Calu3 (cell line): ENCODE measurements around the gene S100A10. TPM values are rescaled to one million over a fixed set of nuclear protein-coding genes. Genes with fewer than 3 reads are reported as not detected.

Source experiments
- BruUV-seq: library from RNA; stranded (reverse); fragments of 400-500 nt; replicated peaks from 2 replicates; lab custom pipeline; 2021; lab: Mats Ljungman, UMichigan
- CTCF ChIA-PET: fragments of 300-600 bp; sonication (Branson Sonifier 250); formaldehyde crosslinking; loops from one replicate; lab custom pipeline; 2022; ENCODE audit warnings: antibody characterized with exemption; lab: Charles Lee
- DNase-seq: peaks from one replicate; pipeline ENCODE4 v3.0.0; 2022
- H3K27ac Mint-ChIP-seq: one replicate; pipeline ENCODE4 v1.8.0; 2022; ENCODE audit warnings: mixed read lengths; ENCODE audit not compliant: unreplicated experiment
- H3K27me3 Mint-ChIP-seq: one replicate; pipeline ENCODE4 v1.8.0; 2022; ENCODE audit warnings: mixed read lengths; ENCODE audit not compliant: unreplicated experiment
- H3K36me3 Mint-ChIP-seq: one replicate; pipeline ENCODE4 v1.8.0; 2022; ENCODE audit warnings: mild to moderate bottlenecking, moderate library complexity, mixed read lengths; ENCODE audit not compliant: insufficient read depth, unreplicated experiment
- H3K4me1 Mint-ChIP-seq: one replicate; pipeline ENCODE4 v1.8.0; 2022; ENCODE audit warnings: mild to moderate bottlenecking, low read depth, mixed read lengths; ENCODE audit not compliant: unreplicated experiment
- H3K4me3 Mint-ChIP-seq: one replicate; pipeline ENCODE4 v1.8.0; 2022; ENCODE audit warnings: mild to moderate bottlenecking, low read depth, moderate library complexity, mixed read lengths; ENCODE audit not compliant: unreplicated experiment
- H3K9me3 Mint-ChIP-seq: one replicate; pipeline ENCODE4 v1.8.0; 2022; ENCODE audit warnings: low read depth, mixed read lengths; ENCODE audit not compliant: unreplicated experiment
- intact Hi-C: fragments of 100-400 bp; cut with micrococcal nuclease; formaldehyde crosslinking; loops from one replicate; pipeline ENCODE4 v1.10.0; 2022; ENCODE audit not compliant: unreplicated experiment
- total RNA-seq: library from RNA; stranded (reverse); gene quantifications from 2 replicates; pipeline ENCODE4 v1.2.3, GENCODE V29; 2022
- TF ChIP-seq, protein P1 (sequence below): fragments of 200-600 bp; IDR thresholded peaks from one replicate; pipeline ENCODE4 v1.8.0; 2022; ENCODE audit warnings: antibody characterized with exemption; ENCODE audit not compliant: unreplicated experiment

S100A10 gene
- total RNA-seq, 1 experiment from 2014 or later, result 882 TPM

DNA sequence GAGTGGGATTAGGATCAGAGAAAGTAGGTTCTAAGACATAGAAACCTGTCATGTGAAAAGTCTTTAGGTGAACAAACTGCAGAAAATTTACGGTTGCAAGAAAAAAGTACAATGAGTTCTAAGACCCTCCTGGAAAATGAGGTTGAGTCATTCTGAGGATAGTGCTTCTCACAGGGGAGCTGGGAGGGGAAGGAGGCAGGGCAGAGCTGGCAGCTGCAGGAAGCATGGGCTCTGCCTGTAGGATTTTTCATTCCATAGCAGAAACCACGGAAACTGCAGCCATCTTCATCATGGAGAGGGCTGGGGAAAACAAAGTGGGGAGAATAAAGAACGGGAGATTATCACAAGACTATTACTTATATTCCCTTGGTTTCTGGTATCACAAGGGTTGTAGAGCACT, 58.5 kb downstream of the S100A10 start:
- no peak for DNase-seq
- BruUV-seq, result no TSS peak
- intact Hi-C loops, result loop anchor here (2.0 to 5.0 kb wide), 3 partner anchors 30 to 252 kb away; no protein-coding TSS in a partner anchor
- Mint-ChIP-seq H3K4me3 (no peak overlapping the region), H3K27ac (no peak overlapping the region), H3K4me1 (peaks cover 28% of the 10 kb centered on the region), H3K36me3 (no peaks in the 10 kb centered on the region), H3K9me3 (no peaks in the 10 kb centered on the region), H3K27me3 (no peaks in the 10 kb centered on the region)
- TF ChIP-seq, protein P1, sequence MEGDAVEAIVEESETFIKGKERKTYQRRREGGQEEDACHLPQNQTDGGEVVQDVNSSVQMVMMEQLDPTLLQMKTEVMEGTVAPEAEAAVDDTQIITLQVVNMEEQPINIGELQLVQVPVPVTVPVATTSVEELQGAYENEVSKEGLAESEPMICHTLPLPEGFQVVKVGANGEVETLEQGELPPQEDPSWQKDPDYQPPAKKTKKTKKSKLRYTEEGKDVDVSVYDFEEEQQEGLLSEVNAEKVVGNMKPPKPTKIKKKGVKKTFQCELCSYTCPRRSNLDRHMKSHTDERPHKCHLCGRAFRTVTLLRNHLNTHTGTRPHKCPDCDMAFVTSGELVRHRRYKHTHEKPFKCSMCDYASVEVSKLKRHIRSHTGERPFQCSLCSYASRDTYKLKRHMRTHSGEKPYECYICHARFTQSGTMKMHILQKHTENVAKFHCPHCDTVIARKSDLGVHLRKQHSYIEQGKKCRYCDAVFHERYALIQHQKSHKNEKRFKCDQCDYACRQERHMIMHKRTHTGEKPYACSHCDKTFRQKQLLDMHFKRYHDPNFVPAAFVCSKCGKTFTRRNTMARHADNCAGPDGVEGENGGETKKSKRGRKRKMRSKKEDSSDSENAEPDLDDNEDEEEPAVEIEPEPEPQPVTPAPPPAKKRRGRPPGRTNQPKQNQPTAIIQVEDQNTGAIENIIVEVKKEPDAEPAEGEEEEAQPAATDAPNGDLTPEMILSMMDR, result no peak
- CTCF ChIA-PET, result interaction anchor here (0.6 to 6.7 kb wide), 9 partner anchors 9 to 99 kb away, joined by 3 to 90 read pairs (median 6); no protein-coding TSS in a partner anchor

DNA sequence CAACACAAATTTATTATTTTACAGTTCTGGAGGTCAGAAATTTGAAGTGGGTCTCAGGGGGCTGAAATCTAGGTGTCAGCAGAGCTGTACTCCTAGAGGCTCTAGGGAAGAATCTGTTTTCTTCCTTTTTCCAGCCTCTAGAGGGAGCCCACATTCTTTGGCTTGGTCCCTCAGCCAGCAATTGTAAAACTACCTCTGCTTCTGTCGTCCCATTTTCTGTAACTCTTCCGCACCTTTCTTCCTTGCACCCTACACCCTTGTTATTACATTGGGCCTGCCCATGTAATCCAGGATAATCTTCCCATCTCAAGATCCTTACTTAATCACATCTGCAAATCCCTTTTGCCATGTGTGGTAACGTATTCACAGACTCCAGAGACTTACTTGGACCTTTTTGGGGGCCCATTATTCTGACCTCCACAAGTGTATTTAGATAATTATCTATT, 59.6 kb downstream of the S100A10 start:
- CTCF ChIA-PET, result interaction anchor here (1.0 to 6.7 kb wide), 12 partner anchors 10 to 100 kb away, joined by 3 to 90 read pairs (median 6); partner anchors contain the start of gene THEM4
- peak; percentile 76 for DNase-seq

More for the DNA sequence above, 59.6 kb downstream of the S100A10 start:
- no peaks in the 10 kb centered on the region for H3K36me3 Mint-ChIP-seq
- TF ChIP-seq, protein P1, result peak; percentile 79
- H3K27ac Mint-ChIP-seq, result no peak overlapping the region
- no peak overlapping the region for H3K4me3 Mint-ChIP-seq
- no TSS peak for BruUV-seq
- H3K27me3 Mint-ChIP-seq, result no peaks in the 10 kb centered on the region
- no peaks in the 10 kb centered on the region for H3K9me3 Mint-ChIP-seq
- peaks cover 28% of the 10 kb centered on the region for H3K4me1 Mint-ChIP-seq
- intact Hi-C loops, result loop anchor here (1.0 to 2.0 kb wide), 3 partner anchors 31 to 67 kb away; no protein-coding TSS in a partner anchor

Other genes starting within 250 kb of the S100A10 start
- 106 and 118 TPM in 2 replicates for gene MRPL9, start 230.4 kb downstream of the S100A10 start, total RNA-seq
- gene TDRKH, start 203.4 kb downstream of the S100A10 start, total RNA-seq, result 20.2 and 25.7 TPM in 2 replicates
- gene LINGO4, start 188.4 kb downstream of the S100A10 start, total RNA-seq, result not detected in 2 replicates
- gene RORC, start 162.1 kb downstream of the S100A10 start, total RNA-seq, result 0.19 and 1.2 TPM in 2 replicates
- gene C2CD4D, start 154.0 kb downstream of the S100A10 start, total RNA-seq, result 1.7 and 2.5 TPM in 2 replicates
- not detected in 2 replicates for gene THEM5, start 140.1 kb downstream of the S100A10 start, total RNA-seq
- 17.2 and 18.6 TPM in 2 replicates for gene THEM4, start 84.3 kb downstream of the S100A10 start, total RNA-seq
- gene S100A11, start 43.1 kb upstream of the S100A10 start, total RNA-seq, result 1,217 and 1,326 TPM in 2 replicates
- not detected in 2 replicates for gene TCHHL1, start 95.2 kb upstream of the S100A10 start, total RNA-seq
- 0.07 TPM in 1 of 2 replicates, not detected in the other for gene TCHH, start 121.6 kb upstream of the S100A10 start, total RNA-seq
- not detected in 2 replicates for gene RPTN, start 165.4 kb upstream of the S100A10 start, total RNA-seq
- gene HRNR, start 230.3 kb upstream of the S100A10 start, total RNA-seq, result not detected in 2 replicates